NCI-H2196 treated with DMSO at 0.1 percent for 48 hours (cell line): ENCODE measurements around the gene LTB.

Experiments
- DNase-seq: peaks from one replicate; lab custom pipeline; 2025; ENCODE audit not compliant: unreplicated experiment; lab: John Stamatoyannopoulos, UW

LTB gene, protein sequence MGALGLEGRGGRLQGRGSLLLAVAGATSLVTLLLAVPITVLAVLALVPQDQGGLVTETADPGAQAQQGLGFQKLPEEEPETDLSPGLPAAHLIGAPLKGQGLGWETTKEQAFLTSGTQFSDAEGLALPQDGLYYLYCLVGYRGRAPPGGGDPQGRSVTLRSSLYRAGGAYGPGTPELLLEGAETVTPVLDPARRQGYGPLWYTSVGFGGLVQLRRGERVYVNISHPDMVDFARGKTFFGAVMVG

DNA sequence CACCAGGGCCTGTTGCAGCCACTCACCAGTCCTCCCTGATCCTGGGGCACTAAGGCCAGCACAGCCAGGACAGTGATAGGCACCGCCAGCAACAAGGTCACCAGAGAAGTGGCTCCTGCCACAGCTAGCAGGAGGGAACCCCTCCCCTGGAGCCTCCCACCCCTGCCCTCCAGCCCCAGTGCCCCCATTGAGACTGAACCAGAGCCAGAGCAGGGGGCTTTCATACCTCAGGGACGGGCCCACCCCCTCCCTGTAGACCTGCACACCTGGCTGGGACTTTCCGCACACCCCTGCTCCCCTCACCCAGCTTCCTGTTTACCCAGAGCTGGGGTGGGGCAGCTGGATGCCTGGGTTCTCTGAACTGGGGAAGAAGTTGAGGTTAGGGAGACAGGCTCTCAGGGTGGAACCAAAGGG, at the start of gene LTB:
Gene LTB (minus strand): TSS at position 195 of the 414 bp plus-strand sequence. CDS start 7 bp downstream, at position 188.
- no peak for DNase-seq

DNA sequence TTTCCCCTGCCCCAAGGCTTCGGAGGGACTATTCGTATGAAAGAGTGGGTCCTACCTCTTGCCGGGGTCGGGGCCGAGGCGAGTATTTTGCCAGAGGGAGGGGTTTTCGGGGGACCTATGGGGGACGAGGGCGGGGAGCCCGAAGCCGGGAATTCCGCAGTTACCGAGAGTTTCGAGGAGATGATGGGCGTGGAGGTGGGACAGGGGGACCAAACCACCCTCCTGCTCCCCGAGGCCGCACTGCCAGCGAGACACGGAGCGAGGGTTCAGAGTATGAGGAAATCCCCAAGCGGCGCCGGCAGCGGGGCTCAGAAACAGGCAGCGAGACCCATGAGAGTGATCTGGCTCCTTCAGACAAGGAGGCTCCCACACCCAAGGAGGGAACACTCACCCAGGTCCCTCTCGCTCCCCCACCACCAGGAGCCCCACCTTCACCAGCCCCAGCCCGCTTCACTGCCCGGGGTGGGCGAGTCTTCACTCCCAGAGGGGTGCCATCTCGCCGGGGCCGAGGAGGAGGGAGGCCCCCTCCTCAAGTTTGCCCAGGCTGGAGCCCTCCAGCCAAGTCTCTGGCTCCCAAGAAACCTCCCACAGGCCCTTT, 49.6 kb upstream of the LTB start:
- DNase-seq = no peak

DNA sequence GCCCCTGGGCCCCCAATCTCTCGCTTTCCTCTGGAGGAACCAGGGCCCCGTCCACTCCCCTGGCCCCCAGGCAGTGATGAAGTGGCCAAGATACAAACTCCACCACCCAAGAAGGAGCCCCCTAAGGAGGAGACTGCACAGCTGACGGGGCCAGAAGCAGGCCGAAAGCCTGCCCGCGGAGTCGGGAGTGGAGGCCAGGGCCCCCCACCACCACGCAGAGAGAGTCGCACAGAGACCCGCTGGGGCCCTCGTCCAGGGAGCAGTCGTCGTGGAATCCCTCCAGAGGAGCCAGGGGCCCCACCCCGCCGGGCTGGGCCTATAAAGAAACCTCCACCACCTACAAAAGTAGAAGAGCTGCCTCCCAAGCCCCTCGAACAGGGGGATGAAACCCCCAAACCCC, 49.0 kb upstream of the LTB start:
- no peak for DNase-seq

DNA sequence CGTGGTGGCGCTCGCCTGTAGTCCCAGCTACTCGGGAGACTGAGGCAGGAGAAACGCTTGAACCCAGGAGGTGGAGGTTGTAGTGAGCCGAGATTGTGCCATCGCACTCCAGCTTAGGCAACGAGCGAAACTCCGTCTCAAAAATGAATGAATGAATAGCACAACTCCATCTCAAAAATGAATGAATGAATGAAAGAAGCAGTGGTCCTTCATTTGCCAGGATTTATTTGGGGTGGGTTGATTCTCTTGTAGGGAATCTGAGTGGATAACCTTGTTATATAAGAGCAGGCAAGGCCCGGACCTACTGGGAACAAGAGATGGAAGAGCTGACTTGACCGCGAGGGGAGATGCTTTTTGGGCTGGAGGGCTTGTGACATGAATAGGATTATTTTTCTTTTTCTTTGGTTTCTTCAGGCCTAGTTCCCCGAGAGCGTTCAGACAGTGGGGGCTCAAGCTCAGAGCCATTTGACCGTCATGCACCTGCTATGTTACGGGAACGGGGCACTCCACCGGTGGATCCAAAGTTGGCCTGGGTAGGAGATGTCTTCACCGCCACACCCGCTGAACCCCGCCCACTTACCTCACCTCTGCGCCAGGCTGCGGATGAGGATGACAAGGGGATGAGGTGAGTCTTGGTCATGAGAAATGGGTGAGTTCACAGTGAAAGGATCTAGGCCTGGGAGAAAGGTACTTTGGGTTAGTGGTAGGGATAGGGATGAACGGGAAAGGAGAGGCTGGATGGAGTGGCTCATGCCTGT, 48.1 kb upstream of the LTB start:
- DNase-seq = no peak

DNA sequence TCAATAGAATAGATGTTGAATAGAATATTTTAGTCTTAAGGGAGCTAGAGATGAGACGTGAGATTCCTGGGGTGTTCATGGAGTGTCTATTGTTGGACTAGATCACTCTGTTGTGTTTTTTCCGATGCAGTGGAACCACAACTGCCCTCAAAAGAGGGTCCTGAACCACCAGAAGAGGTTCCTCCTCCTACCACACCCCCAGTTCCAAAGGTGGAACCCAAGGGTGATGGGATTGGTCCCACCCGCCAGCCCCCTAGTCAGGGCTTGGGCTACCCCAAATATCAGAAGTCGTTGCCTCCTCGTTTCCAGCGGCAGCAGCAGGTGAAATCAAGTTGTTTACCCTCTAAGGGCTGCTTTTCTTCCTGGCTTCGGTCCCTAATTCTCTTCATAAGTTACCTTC, 46.8 kb upstream of the LTB start:
- DNase-seq = no peak

DNA sequence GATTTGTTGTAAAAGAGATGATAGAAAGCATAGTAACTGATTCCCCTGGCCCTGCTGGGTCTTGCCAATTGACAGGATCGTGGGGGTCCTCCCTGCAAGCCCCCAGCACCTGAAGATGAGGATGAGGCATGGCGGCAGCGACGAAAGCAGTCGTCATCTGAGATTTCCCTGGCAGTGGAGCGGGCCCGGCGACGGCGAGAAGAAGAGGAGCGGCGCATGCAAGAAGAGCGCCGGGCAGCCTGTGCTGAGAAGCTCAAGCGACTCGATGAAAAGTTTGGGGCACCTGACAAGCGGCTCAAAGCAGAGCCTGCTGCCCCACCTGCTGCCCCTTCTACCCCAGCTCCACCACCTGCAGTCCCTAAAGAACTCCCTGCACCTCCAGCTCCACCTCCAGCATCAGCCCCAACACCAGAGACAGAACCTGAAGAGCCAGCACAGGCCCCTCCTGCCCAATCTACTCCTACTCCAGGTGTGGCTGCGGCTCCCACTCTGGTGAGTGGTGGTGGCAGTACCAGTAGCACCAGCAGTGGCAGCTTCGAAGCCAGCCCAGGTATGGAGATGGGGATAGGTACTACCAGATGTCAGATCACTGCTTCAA, 45.6 kb upstream of the LTB start:
- no peak for DNase-seq

DNA sequence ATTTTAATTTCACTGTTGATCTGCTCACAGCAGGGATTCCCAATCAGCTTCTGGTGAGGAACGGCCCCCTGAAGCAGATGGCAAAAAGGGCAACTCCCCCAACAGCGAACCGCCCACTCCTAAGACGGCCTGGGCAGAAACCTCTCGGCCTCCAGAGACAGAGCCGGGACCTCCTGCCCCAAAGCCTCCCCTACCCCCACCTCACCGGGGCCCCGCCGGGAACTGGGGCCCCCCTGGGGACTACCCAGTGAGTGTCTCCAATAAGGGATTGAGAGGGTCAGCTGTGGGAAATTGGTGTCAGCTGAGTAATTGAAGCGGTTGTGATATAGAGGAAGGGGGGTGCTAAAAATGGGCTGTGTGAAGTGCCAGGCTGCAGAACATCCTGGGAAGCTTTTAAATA, 44.7 kb upstream of the LTB start:
- DNase-seq = no peak

DNA sequence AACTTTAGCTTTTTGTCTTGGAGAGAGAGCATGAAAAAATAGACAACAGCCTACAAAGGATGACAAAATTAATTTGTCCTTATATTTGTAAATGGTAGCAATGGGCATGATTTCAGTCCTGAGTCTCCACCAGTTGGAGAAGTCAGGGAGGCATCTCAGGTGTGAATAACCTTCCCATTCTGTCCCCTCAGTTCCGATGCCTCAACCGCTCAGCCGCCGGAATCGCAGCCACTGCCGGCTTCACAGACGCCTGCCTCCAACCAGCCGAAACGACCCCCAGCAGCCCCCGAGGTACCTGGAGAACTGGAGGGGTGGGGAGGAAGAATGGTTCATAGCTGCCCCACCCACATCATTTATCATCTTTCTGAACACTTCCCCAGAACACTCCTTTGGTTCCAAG, 41.8 kb upstream of the LTB start:
- no peak for DNase-seq

DNA sequence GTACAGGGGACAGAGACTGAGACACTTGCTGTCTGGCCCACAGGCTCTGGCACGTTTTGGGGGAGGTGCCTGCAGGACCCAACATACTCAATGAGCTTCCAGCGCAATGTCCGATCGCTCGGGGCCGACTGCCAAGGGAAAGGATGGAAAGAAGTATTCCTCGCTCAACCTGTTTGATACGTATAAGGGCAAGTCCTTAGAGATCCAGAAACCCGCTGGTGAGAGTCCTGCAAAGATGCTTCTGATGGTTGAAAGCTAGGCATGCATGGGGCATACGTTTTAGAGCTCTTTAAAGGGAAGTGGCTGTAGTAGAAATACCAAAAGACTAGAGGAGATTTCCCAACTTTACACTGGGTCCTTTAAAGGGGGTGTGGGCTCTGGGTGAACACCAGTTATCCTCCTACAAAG, 40.5 kb upstream of the LTB start:
- DNase-seq = no peak

DNA sequence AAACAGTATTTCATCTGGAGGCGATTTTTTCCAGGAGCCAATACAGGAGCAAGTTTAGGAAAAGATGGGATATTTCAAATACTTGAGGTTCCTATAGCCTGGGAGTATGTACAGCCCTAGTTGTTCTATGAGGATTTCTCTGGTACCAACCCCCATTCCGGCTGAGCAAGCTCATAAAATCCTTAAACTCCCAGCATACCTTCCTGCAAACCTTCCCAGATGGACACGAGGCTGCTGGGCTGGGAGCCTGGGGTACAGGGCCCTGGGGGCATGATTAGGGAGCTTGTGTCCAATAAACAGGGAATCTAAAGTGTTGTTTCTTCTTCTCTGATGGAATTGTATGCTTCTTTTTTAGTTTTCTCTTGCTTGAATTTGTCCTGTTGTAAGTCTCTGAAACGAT, 39.8 kb upstream of the LTB start:
- no peak for DNase-seq

DNA sequence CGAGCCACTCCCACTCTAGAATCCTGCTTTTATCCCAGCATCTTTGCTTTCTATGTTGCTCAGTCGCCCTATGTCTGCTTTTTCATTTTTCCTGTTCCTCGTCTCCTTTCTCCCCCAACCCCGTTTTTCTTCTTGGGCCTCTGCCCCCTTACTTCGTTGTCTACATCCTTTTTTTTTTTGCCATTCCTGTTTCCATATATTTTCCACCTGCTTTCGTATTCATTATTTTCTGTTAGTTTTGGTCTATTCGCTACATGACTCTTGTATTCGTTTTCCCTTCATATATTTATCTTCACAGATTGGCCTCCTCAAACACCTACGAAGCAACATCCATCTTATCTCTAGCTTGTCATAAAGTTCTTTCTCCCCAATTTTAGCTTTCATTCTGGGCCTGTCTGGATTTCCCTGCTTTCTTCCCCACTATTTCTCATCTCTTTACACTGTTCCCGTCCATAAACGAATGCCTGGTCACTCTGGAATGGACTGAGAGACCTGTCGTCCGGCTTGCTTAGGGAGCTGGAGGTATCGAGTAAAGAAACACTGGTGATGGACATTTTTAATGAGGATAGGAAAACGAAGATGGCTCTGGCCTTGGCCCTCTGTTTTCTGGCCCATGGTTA, 39.2 kb upstream of the LTB start:
- DNase-seq = no peak

DNA sequence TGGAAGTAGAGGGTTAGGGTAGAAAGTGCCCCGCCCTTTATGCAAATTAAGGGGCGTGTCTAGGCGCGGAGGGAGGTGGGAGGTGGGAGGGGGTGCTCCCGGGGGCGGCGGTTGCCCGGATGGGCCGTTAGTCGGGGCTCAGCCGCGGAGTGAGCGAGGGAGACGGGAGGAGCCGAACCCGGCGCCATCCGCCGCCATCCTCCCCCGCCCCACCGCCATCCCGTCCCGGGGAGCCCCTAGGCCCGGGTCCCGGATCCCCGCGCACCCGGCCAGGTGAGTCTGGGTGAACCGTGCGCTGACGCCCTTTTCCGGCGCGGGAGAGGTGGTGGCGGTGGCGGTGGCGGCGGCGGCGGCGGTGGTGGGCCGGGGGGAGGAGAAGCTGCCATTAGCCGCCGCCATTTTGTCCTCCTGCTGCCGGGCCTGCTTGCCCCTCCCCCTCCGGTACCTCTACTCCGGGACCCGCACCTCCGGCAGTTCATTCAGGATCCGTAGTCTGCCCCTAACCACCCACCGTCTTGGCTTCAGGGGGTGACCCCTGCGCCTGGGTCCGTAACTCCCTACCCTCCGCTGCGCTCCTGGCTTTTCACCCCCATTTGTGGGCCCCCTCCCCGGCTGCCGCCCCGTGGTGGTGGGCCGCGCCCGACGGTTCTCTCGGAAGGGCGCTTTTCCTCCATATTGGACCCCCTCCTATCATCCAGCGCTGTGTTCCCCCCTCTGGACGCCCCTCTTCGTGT, 38.5 kb upstream of the LTB start, which contains the start of gene PRRC2A:
Gene PRRC2A (plus strand): TSS at position 130 of the 734 bp plus-strand sequence. CDS start 2,075 bp downstream, outside the sequence.
- DNase-seq = peak; percentile 76

DNA sequence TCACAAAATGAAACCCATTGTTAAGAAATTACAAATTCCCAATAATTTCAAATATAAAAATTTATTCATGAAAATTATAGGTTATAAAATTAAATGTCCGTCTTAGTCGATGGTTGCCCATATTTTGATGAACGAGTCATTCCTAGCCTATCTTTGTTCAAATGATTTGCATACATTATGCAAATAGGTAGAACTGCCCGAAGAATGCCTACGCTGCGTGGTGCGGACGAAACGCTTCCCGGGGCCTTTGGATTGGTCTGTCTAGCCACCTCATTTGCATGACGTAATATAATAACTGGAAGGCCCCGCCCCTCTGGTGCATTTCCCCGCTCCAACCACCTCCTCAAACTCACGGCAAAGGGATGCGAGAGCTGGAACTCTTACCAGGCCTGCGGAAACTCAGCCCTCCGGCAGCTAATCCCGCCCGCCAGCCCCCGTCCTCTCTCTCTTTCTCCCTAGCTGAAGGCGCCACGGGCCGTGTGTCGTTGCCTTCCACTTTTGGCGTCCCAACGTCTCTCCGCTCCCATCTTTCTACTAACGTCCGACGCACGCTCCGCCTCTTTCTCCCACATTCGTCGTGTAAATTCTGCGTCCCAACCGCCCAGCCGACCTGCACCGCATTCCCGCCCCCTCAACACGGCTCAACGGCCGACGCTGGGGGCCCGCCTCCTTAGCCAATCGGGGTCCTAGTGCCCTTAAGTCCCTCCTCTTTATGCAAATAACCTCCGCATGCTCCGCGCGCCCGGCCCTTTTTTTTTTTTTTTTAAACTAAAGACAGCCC, 37.8 kb upstream of the LTB start:
- DNase-seq = peak; percentile 99

DNA sequence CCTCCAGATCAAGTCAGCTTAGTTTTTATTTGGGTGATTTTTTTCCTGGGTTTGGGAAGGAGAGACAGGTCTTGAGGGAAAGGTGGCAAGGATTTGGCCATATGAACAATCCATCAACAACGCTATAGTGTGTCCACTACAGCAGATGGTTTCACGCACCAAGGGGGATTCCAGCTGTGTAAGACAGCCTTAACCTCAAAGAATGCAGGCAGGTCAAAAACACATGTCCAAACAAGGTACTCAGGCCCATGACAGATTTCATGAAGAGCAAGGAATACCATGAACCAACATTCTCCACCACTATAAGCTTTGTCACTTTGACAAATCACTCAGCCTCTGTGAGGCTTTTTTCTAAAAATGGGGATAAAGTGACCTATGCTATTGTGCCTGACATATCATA, 34.8 kb upstream of the LTB start:
- DNase-seq = no peak

DNA sequence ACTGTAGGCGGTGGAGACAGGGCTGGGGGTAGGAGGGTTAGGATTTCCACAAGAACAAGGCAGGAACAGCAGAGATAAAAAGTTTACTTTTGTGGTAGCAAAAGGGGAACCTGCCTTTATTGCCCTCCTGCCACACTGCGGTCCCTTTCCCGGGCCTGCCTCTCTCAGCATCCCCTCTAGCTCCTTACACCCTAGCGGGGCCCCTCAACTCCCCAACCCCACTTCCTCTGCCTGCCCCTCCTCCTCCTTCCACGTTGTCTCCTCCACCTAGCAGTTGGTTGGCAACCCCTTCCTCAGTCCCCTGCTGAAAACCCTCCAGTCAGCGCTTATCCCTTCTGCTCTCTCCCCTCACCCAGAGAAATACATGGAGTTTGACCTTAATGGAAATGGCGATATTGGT, 33.5 kb upstream of the LTB start:
- DNase-seq = no peak

DNA sequence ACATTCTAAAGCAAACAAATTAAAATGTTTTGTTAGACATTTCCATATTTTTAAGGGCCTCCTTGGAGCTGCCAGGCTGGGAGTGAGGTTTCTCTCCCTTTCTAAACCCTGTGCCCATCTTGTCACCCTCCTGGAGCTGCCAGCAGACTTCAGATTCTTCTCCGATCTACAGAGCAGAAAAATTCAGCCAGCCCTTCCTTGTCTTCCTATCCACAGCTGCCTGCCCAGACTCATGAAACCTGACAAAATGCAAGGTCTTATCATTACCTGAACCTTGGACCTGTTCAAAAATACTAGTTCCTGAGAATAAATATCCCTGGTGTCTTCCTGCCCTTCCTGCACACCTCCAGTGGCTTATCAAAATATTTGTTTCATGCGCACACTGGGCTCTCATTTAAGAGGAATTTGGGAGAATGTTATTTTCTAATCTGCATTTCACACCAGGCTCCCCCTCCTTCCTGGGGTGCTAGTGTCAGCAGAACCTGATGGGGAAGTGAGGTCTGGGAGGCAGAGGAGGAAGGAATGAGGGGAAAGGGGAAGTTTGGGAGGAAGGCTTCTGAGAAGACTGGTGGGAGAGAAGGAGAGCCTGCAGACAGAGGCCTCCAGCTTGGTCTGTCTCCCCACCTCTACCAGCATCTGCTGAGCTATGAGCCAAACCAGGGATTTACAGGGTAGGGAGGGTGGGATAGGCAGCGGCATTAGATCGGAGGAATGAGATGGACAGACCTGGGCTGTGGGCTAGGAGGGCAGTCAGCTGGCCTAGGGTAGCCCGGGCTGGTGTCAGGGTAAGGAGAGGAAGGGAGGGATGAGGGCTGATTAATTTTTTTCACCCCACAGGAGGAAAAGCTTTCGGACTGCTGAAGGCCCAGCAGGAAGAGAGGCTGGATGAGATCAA, 32.7 kb upstream of the LTB start, which contains the start of gene AIF1:
Gene AIF1 (plus strand): TSS at position 551 of the 895 bp plus-strand sequence. CDS start 96 bp downstream, at position 647.
- no peak for DNase-seq

DNA sequence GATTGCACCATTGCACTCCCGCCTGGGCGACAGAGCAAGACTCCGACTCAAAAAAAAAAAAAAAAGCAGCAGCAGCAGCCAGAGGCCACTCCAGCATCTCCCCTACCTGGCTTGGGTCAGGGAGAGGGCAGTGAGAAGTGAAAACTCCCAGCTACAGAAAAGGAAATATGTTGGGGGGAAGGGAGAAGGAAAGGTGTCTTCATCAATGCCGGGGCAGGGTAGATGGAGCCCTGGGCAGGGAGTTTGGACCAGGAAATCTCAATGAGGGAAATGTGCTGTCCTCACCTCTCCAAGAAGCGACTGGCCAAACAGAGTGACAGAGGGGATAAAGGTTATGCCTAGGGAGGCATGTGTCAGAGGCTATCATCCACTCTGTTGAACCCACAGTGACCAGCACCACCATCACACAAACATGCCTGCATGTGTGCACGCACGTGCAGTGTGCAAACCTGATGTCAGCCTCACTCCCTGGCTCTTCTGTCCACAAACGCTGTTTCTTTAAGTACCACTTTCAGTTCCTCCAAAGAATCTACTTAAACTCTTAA, 31.9 kb upstream of the LTB start:
- no peak for DNase-seq

DNA sequence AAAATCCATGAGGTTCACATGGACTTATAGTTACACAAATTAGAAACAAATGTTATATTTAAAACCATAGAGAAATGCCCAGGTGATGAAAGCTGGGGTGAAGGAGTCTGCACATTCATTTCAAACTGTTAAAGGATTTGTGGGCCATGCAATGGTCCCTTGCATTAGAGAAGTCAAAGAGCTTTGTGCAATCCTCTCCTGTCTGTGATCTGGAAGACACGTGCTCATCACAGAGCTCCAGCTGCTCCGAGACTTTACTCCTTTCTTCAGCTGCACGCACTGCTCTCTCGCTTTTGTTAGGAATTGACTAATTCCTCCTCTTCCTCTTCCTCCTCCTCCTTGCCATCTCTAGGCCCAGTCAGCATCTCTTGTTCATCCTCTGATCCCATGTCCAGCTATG, 28.7 kb upstream of the LTB start:
- DNase-seq = no peak
